ENCODE data around the gene PNMA8B.

DNA sequence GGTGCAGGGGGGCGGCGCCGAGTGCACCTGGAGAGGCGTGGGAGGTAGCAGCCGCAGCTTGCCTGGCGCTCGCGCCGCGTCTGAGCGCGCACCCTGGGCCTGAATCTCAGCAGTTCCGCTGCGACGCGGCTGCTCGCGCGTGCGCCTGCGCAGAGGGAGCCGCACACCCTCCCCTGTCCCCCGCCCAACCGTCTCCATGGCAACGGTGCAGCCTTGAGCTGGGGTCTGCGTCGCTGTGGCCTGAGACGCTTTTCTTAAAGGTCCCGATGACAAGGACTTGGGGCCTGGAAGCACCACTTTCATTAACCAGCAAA lies at the start of gene PNMA8B:
- no peak for TF ChIP-seq POLR2A (IDR thresholded peaks at IDR 0.05)
- TF ChIP-seq, protein P1, sequence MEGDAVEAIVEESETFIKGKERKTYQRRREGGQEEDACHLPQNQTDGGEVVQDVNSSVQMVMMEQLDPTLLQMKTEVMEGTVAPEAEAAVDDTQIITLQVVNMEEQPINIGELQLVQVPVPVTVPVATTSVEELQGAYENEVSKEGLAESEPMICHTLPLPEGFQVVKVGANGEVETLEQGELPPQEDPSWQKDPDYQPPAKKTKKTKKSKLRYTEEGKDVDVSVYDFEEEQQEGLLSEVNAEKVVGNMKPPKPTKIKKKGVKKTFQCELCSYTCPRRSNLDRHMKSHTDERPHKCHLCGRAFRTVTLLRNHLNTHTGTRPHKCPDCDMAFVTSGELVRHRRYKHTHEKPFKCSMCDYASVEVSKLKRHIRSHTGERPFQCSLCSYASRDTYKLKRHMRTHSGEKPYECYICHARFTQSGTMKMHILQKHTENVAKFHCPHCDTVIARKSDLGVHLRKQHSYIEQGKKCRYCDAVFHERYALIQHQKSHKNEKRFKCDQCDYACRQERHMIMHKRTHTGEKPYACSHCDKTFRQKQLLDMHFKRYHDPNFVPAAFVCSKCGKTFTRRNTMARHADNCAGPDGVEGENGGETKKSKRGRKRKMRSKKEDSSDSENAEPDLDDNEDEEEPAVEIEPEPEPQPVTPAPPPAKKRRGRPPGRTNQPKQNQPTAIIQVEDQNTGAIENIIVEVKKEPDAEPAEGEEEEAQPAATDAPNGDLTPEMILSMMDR (IDR thresholded peaks at IDR 0.05) = no peak
